ENCODE data around the gene SYNPO2. TPM values are rescaled to one million over a fixed set of nuclear protein-coding genes. Genes with fewer than 3 reads are reported as not detected.

The SYNPO2 gene
- total and polyA plus RNA-seq, 2 of the 13 experiments (the other 11 are each of a cell fraction or from before 2014, with no cell fraction given), result not detected

GRCh38 chr4:118857760-118858159 is 30.9 kb upstream of the SYNPO2 start (continued):
- TF ChIP-seq FOXA3 (CRISPR knock-in tag; IDR thresholded peaks at IDR 0.05) (peak; percentile 69; the same call in 1 of the 2 replicates), ZNF564 (CRISPR knock-in tag; IDR thresholded peaks at IDR 0.05) (no peak), SRF (IDR thresholded peaks at IDR 0.05; ENCODE audit: low read depth, low read length) (no peak), ZNF367 (CRISPR knock-in tag; IDR thresholded peaks at IDR 0.05; ENCODE audit: borderline replicate concordance) (no peak), E2F5 (CRISPR knock-in tag; conservative IDR thresholded peaks at IDR 0.05) (no peak), HIVEP1 (CRISPR knock-in tag; IDR thresholded peaks at IDR 0.05) (no peak), MIXL1 (CRISPR knock-in tag; IDR thresholded peaks at IDR 0.05) (no peak), FOXO1 (CRISPR knock-in tag; IDR thresholded peaks at IDR 0.05) (no peak), RERE (CRISPR knock-in tag; IDR thresholded peaks at IDR 0.05; ENCODE audit: low read depth) (no peak)

Data from HepG2 (cell line).